Osteocyte (in vitro differentiated cells): ENCODE results near the gene SCAMP2. TPM values are rescaled to one million over a fixed set of nuclear protein-coding genes. Genes with fewer than 3 reads are reported as not detected.

Experiments used
- DNase-seq: peaks from one replicate; pipeline ENCODE4 v3.0.0; 2021; ENCODE audit warnings: mixed read lengths; ENCODE audit not compliant: unreplicated experiment; ENCODE audit errors: extremely low spot score
- H3K27ac Mint-ChIP-seq: one replicate; pipeline ENCODE4 v1.8.0; 2021; ENCODE audit warnings: mild to moderate bottlenecking, mixed read lengths; ENCODE audit not compliant: unreplicated experiment
- H3K27me3 Mint-ChIP-seq: one replicate; pipeline ENCODE4 v1.8.0; 2021; ENCODE audit warnings: mixed read lengths; ENCODE audit not compliant: unreplicated experiment
- H3K36me3 Mint-ChIP-seq: one replicate; pipeline ENCODE4 v1.8.0; 2021; ENCODE audit warnings: mixed read lengths; ENCODE audit not compliant: unreplicated experiment
- H3K4me1 Mint-ChIP-seq: one replicate; pipeline ENCODE4 v1.8.0; 2021; ENCODE audit warnings: mixed read lengths; ENCODE audit not compliant: unreplicated experiment
- H3K4me3 Mint-ChIP-seq: one replicate; pipeline ENCODE4 v1.8.0; 2021; ENCODE audit warnings: mild to moderate bottlenecking, moderate library complexity, mixed read lengths; ENCODE audit not compliant: unreplicated experiment
- H3K9me3 Mint-ChIP-seq: one replicate; pipeline ENCODE4 v1.8.0; 2021; ENCODE audit warnings: mixed read lengths; ENCODE audit not compliant: unreplicated experiment
- total RNA-seq: library from RNA; stranded (reverse); gene quantifications from 2 replicates; pipeline ENCODE4 v1.2.1, GENCODE V29; 2021
- TF ChIP-seq, protein P1 (sequence below): fragments of 200-600 bp; sonication (generic); IDR thresholded peaks from 2 replicates; pipeline ENCODE4 v1.5.0; 2021; ENCODE audit warnings: antibody characterized with exemption, mild to moderate bottlenecking, moderate library complexity

The SCAMP2 gene
- total RNA-seq, 1 donor from 2014 or later, result 73.4 TPM

DNA sequence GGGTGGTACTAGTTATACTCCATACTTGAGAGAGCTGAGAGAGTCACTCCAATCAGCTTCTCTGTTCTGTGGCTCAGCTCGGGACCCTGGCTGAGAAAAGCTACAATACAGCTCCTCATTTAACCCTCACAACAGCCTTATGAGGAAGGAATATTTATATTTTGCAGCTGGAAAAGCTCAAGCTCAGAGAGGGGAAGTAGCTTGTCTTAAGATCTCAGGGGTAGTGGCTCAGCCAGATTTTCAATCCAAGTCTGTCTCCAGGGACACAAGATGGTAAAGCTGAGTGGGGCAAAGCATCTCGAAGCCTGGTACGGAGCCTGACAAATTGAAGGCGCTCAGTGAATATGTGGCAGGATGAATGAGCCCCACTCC is 14.8 kb downstream of the SCAMP2 start:
- TF ChIP-seq, protein P1, sequence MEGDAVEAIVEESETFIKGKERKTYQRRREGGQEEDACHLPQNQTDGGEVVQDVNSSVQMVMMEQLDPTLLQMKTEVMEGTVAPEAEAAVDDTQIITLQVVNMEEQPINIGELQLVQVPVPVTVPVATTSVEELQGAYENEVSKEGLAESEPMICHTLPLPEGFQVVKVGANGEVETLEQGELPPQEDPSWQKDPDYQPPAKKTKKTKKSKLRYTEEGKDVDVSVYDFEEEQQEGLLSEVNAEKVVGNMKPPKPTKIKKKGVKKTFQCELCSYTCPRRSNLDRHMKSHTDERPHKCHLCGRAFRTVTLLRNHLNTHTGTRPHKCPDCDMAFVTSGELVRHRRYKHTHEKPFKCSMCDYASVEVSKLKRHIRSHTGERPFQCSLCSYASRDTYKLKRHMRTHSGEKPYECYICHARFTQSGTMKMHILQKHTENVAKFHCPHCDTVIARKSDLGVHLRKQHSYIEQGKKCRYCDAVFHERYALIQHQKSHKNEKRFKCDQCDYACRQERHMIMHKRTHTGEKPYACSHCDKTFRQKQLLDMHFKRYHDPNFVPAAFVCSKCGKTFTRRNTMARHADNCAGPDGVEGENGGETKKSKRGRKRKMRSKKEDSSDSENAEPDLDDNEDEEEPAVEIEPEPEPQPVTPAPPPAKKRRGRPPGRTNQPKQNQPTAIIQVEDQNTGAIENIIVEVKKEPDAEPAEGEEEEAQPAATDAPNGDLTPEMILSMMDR, result no peak
- Mint-ChIP-seq H3K36me3 (peaks cover 4% of the 10 kb centered on the region), H3K4me3 (no peak overlapping the region), H3K4me1 (peaks cover 3% of the 10 kb centered on the region), H3K27ac (no peak overlapping the region), H3K27me3 (no peaks in the 10 kb centered on the region), H3K9me3 (no peaks in the 10 kb centered on the region)
- DNase-seq, result no peak

- Mint-ChIP-seq H3K9me3 (no peaks in the 10 kb centered on the region), H3K4me1 (peaks cover 3% of the 10 kb centered on the region), H3K27me3 (no peaks in the 10 kb centered on the region), H3K36me3 (peaks cover 8% of the 10 kb centered on the region), H3K4me3 (no peak overlapping the region), H3K27ac (no peak overlapping the region)
- TF ChIP-seq, protein P1, result no peak
- DNase-seq, result no peak
Measured at GRCh38 chr15:74857671-74858368, 15.3 kb downstream of the SCAMP2 start.

DNA sequence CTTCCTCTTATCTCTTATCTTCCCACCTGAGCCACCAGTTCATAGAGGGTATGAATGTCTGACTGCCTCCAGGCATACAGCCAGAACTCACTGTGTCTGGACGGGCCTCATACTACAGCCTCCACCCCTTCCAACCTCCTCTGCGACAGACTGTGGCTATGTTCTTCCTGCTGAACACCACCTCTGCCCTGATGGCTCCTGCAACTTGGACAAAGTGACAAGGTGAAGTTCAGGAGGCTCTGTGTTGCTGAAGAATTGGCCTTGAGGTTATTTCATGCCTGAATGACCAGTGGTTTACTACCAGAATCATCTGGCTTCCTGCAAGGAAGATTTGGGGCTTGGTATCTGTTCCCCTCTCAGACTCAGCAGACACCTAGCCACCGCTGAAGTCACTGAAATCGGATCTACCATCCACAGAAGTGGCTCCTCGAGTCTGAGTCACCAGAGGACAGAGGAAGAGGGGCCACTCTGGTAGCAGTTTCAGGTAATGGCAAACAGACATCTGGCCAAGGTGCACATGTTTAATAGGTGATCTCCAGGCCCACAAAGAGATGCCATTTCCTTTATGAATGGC is 16.0 kb downstream of the SCAMP2 start:
- Mint-ChIP-seq H3K27me3 (no peaks in the 10 kb centered on the region), H3K27ac (no peak overlapping the region), H3K9me3 (no peaks in the 10 kb centered on the region), H3K4me3 (no peak overlapping the region), H3K36me3 (peaks cover 10% of the 10 kb centered on the region), H3K4me1 (peaks cover 3% of the 10 kb centered on the region)
- DNase-seq, result no peak
- TF ChIP-seq, protein P1, result no peak

DNA sequence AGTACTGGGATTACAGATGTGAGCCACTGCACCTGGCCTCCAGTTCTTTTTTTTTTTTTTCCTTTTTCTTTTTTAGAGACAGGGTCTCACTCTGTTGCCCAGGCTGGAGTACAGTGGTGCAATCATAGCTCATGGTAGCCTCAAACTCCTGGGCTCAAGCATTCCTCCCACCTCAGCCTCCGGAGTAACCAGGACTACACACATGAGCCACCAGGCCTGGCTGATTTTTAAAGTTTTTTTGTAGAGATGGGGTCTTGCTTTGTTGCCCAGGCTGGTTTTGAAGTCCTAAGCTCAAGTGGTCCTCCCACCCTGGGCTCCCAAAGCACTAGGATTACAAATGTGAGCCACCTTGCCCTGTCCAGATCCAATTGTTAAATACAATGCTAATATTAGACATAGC is 16.6 kb downstream of the SCAMP2 start:
- no peak overlapping the region for H3K27ac Mint-ChIP-seq
- H3K4me1 Mint-ChIP-seq, result peaks cover 3% of the 10 kb centered on the region
- no peaks in the 10 kb centered on the region for H3K9me3 Mint-ChIP-seq
- no peaks in the 10 kb centered on the region for H3K27me3 Mint-ChIP-seq
- no peak overlapping the region for H3K4me3 Mint-ChIP-seq
- TF ChIP-seq, protein P1, result no peak
- peaks cover 10% of the 10 kb centered on the region for H3K36me3 Mint-ChIP-seq
- no peak for DNase-seq

- DNase-seq, result no peak
- H3K27me3 Mint-ChIP-seq, result no peaks in the 10 kb centered on the region
- peaks cover 10% of the 10 kb centered on the region for H3K36me3 Mint-ChIP-seq
- H3K4me1 Mint-ChIP-seq, result peaks cover 3% of the 10 kb centered on the region
- H3K4me3 Mint-ChIP-seq, result no peak overlapping the region
- TF ChIP-seq, protein P1, result no peak
- H3K9me3 Mint-ChIP-seq, result no peaks in the 10 kb centered on the region
- no peak overlapping the region for H3K27ac Mint-ChIP-seq
Measured at GRCh38 chr15:74855857-74856256, 17.3 kb downstream of the SCAMP2 start.
